Measurements from ENCODE around the gene GRM6.

GRCh38 chr5:178994580-178995340 lies at the start of gene GRM6:
- TF ChIP-seq EP300 (IDR thresholded peaks at IDR 0.05): no peak
- TF ChIP-seq POLR2A (IDR thresholded peaks at IDR 0.05): no peak

All from stomach (tissue), 4 donors.